CD4-positive, alpha-beta T cell treated with Interleukin-4 for 1 hour (primary cell): ENCODE measurements around the gene PTPRZ1.
A peak's percentile ranks its signal among the peaks of the same experiment; 100 is the strongest.

Source experiments
- DNase-seq, 2 donors: peaks; one replicate each; pipeline ENCODE4 v3.0.0-alpha.2; 2020 to 2022

The PTPRZ1 gene

GRCh38 chr7:121960678-121961077, 87.7 kb downstream of the PTPRZ1 start:
- no peak for DNase-seq

DNA sequence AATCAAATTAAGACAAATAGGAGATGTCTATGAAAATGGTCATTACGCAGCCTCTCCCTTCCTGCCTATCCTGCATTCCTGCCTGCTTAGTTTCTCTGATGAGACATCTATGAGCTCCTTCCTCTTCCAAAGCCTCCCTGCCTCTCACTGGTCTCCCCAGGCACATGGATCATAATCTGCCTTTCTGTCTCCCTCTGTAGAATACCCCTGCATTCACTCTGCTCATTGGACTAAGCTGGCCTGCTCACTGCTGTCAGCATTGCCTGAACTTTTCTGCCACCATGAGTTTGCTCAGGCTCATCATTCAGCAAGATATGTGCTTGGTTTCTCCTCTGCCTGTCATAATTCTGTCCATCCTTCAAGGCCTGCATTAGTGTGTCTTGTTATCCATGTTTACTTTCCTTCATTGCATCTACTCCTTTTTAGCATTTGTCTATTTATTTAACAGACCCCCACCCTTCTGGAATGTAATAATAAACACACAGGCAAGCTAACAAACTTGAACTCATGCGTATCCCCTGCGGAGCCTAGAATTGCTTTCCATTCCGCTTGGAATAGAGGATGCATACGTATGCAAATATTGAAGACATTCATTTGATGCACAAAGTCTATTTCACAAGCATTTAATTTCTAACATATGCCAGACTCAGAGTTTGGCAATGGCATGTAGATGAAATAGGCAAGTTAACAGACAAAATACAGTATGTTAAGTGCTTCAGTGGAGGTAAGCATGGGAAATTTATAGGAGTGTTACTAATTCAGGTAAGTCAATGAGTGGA, 88.3 kb downstream of the PTPRZ1 start:
- DNase-seq = no peak

GRCh38 chr7:121966276-121966934, 93.4 kb downstream of the PTPRZ1 start:
- DNase-seq = no peak

GRCh38 chr7:121966935-121967332, 94.0 kb downstream of the PTPRZ1 start:
- DNase-seq = no peak

GRCh38 chr7:121985476-121986030, 112.6 kb downstream of the PTPRZ1 start:
- DNase-seq = no peak

DNA sequence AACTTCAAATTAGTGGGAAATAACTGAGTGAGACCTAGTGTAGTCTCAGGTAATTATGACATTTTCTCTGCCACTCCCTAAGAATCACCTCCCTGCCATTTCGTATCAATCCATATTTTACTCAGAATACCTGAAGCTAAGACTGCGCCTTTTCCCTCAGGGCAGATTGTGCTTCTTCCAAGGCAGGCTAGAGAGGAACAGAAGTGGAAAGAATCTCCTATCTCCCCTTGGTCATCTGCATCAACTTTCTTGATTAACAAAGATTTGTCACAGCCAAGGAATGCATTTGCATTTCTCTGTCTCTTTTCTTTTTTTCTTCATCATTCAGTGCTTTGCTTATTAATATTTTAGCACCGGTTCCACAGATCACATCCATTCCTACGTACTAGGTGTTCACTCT, 119.1 kb downstream of the PTPRZ1 start:
- no peak for DNase-seq

GRCh38 chr7:121994625-121995410, 121.9 kb downstream of the PTPRZ1 start:
- peak; percentile 21 to 25 for DNase-seq

DNA sequence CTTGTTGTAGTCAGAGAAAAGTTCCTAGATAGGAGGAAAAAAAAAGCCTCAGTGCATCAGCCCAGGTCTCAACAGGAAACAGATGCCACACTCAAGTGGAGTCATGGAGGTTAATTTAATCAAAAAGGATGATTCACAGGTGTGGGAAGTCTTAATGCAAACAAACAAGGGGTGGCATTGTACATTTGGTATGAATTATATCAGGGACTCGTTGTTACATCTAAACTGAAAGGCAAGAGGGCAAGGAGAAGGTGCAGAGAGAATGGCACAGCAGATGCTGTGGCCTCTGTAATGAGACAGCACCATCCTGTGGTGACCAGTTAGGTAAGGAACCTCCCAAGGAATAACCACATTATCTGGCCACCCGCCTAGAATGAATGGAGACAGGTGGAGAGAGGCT, 133.7 kb downstream of the PTPRZ1 start:
- DNase-seq = no peak

DNA sequence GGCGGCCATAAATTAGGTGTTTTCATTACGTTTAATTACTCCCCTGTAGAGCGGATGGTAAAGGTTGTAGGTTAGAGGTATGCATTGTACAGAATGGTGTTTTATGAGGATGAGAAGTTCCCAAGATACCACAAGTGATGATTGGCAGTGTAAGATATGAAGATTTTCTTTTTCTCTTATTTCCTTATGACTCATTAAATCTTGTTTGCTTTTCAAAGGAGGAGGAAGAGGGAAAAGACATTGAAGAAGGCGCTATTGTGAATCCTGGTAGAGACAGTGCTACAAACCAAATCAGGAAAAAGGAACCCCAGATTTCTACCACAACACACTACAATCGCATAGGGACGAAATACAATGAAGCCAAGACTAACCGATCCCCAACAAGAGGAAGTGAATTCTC, 137.2 kb downstream of the PTPRZ1 start:
- DNase-seq = no peak

- no peak for DNase-seq
Measured at GRCh38 chr7:122013065-122013464, 140.1 kb downstream of the PTPRZ1 start.

GRCh38 chr7:122013630-122014029, 140.7 kb downstream of the PTPRZ1 start:
- DNase-seq = no peak

GRCh38 chr7:122014697-122015096, 141.7 kb downstream of the PTPRZ1 start:
- no peak for DNase-seq

GRCh38 chr7:122018032-122018431, 145.1 kb downstream of the PTPRZ1 start:
- DNase-seq = no peak

- no peak for DNase-seq
Measured at GRCh38 chr7:122027058-122027457, 154.1 kb downstream of the PTPRZ1 start.

- no peak for DNase-seq
Measured at GRCh38 chr7:122033641-122034040, 160.7 kb downstream of the PTPRZ1 start.

DNA sequence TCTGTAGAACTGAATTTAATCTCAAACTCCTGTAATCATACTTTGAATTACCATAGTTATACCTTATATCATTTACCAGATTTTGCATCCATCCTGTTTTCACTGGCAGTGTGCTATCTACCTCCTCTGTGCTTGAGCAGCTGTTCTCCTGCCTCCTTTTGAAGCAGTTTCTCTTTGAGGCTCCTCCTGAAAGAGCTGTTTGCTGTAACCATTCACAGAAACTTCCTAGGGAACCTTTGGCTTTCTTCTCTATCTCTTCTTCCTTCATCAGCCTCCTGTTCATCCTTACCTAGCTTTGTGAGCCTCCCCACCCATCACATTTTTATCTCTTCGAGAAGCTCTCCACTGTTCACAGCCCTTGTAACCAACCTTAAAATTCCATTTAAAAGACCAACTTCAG, 162.9 kb downstream of the PTPRZ1 start:
- no peak for DNase-seq

DNA sequence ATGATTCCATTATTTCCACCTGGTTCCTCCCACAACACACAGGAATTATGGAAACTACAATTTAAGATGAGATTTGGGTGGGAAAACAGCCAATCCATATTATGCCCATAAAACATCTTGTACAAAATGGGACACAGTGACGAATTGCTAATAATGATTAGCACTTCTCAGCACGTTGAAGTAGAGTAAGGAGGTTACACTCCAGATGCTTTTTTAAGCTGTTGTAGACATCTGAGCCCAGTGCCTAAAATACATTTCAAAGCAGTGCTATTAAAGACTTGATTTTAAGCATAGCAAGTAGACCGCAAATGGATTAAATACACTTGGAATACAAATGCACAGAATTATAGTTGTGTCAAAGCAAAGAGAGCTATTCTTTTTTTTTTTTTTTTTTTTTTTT, 165.2 kb downstream of the PTPRZ1 start:
- no peak for DNase-seq

DNA sequence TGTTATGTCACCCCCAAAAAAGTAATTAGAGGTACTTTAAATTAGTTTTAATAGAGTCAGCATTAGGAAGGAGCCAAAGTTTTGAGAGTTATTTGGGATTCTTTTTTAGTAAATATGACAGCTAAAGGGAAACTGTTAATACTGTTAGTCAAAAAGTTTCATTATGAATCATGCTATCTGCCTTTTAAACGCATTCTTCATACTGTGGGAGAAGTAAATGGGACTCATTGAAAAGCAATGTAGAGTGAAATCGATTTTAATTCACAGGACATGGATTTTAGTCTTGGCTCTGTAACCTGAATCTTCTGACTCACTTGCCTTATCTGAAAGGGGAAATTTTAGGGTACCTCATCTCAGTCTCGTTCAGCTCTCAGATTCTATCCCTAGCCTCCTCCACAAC, 165.9 kb downstream of the PTPRZ1 start:
- no peak for DNase-seq

- DNase-seq = no peak
Measured at GRCh38 chr7:122040147-122040546, 167.2 kb downstream of the PTPRZ1 start.

DNA sequence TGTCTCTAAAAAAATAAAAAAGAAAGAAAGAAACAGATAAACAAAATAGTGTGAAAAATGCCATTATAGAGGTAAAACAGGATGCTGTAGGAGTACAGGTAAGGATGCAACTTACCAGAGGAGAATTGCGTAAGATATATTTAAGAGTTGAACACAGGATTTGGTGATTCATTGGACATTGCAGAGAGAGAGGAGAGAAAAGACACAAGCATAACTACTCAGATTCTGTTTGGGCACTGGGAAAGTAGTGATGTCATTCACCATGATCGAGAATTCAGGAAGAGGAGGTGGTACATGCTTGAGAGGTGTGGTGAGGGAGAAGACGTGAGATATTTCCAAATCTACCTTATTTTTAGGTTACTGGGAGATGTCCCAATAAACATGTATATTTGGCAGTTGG, 173.4 kb downstream of the PTPRZ1 start:
- no peak for DNase-seq

- DNase-seq = no peak
Measured at GRCh38 chr7:122054393-122054792, 181.4 kb downstream of the PTPRZ1 start.

DNA sequence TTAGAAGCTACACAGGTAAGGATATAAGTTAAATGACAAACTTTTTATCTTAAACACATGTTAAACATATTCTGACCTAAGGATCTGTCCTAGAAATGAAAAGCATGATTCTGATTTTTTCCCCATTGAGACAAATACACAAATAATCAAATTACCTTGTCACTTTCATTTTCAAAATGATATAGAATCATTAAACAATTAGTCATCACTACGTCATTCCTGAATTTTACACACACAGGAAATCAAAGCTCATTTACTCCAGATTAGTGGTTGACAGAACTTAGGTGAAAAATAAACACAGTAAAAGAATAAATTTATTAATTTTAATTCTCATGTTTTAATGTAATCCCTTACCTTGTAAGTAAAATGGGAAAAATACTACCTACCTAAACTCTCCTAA, 182.1 kb downstream of the PTPRZ1 start:
- DNase-seq = no peak

- no peak for DNase-seq
Measured at GRCh38 chr7:122056977-122057376, 184.0 kb downstream of the PTPRZ1 start.

DNA sequence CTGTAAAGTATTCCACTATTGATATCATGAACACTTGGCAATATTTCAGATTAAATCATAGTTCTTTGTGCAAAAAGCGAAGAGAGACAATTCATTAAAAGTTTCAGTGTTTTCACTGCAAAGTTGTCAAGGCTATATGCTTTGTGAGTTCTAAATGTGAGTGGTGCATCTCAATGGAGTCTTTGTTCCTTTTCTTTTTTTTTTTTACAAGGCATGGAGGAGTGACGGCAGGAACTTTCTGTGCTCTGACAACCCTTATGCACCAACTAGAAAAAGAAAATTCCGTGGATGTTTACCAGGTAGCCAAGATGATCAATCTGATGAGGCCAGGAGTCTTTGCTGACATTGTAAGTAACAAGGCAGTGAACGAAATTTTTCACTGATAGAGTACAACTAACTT, 186.6 kb downstream of the PTPRZ1 start:
- no peak for DNase-seq
